GM12878 (cell line): Measurements from ENCODE around the gene FBXO21. TPM values are rescaled to one million over a fixed set of nuclear protein-coding genes. Genes with fewer than 3 reads are reported as not detected.

Source experiments
- ATAC-seq: fragments of 200-7000 bp; cut with Tn5 transposase; 3 replicates; pipeline ENCODE4 v1.9.1; 2020; ENCODE audit warnings: mild to moderate bottlenecking, moderate library complexity
- BruUV-seq: library from RNA; stranded (reverse); fragments of 400-500 nt; replicated peaks from 2 replicates; lab custom pipeline; 2021; lab: Mats Ljungman, UMichigan
- CTCF ChIA-PET: fragments of 300-600 bp; sonication (Branson Sonifier 250); formaldehyde crosslinking; extraction: SDS; loops from one replicate; lab custom pipeline; 2021; ENCODE audit warnings: inconsistent platforms; lab: Yijun Ruan, JAX
- POLR2A ChIA-PET: fragments of 350-600 bp; formaldehyde crosslinking; extraction: SDS; loops from one replicate; lab custom pipeline; 2021; ENCODE audit warnings: inconsistent platforms; lab: Charles Lee
- RAD21 ChIA-PET: fragments of 300-600 bp; sonication (Branson Sonifier 250); formaldehyde crosslinking; loops from one replicate; lab custom pipeline; 2023; ENCODE audit warnings: antibody characterized with exemption; ENCODE audit not compliant: unreplicated experiment; lab: Charles Lee
- SMC1A ChIA-PET: fragments of 300-600 bp; sonication (Branson Sonifier 250); formaldehyde crosslinking; loops from one replicate; lab custom pipeline; 2023; ENCODE audit not compliant: unreplicated experiment, uncharacterized antibody; lab: Charles Lee
- DNase-seq: peaks from one replicate; pipeline ENCODE4 v3.0.0-alpha.2; 2011; ENCODE audit warnings: low read depth, low spot score
- FAIRE-seq: peaks from 3 replicates; lab custom pipeline; 2011; peaks lifted over from hg19 to GRCh38; lab: Jason Lieb, UNC
- H2AFZ ChIP-seq: 2 replicates; pipeline ENCODE4 v1.6.0; 2011; ENCODE audit warnings: low read depth, low read length, control low read depth; ENCODE audit not compliant: control insufficient read depth
- H3K27ac ChIP-seq: 2 replicates; pipeline ENCODE4 v1.5.1; 2011; ENCODE audit warnings: control low read depth; ENCODE audit not compliant: control insufficient read depth, insufficient read depth
- H3K27me3 ChIP-seq, 2 experiments: replicated peaks in 1 of 2; 2 replicates each; pipeline versions ENCODE4 v1.6.0 to v1.6.1; 2011; ENCODE audit warnings: low read length in 1 of 2; ENCODE audit not compliant: control insufficient read depth in 2 of 2, insufficient read depth in 2 of 2
- H3K36me3 ChIP-seq, 2 experiments: 2 replicates each; pipeline ENCODE4 v1.5.1; 2011; ENCODE audit warnings: low read length in 1 of 2; ENCODE audit not compliant: control insufficient read depth in 2 of 2, insufficient read depth in 2 of 2
- H3K4me1 ChIP-seq: 2 replicates; pipeline ENCODE4 v1.6.1; 2011; ENCODE audit warnings: mild to moderate bottlenecking, low read length, moderate library complexity, mixed read lengths; ENCODE audit not compliant: control insufficient read depth, insufficient read depth
- H3K4me2 ChIP-seq: 2 replicates; pipeline ENCODE4 v1.6.0; 2011; ENCODE audit warnings: control low read depth; ENCODE audit not compliant: control insufficient read depth, insufficient read depth
- H3K4me3 ChIP-seq: fragments of 200-600 bp; sonication (generic); 2 replicates; pipeline ENCODE4 v1.5.1; 2016
- H3K79me2 ChIP-seq: 2 replicates; pipeline ENCODE4 v1.6.0; 2011; ENCODE audit warnings: low read length; ENCODE audit not compliant: control insufficient read depth, insufficient read depth
- H3K9ac ChIP-seq: 2 replicates; pipeline ENCODE4 v1.8.0; 2011; ENCODE audit warnings: low read length, control low read depth, mixed read lengths; ENCODE audit not compliant: control insufficient read depth, insufficient read depth
- H3K9me3 ChIP-seq: replicated peaks from 3 replicates; pipeline ENCODE4 v1.5.1; 2011; ENCODE audit warnings: mild to moderate bottlenecking, low read length; ENCODE audit not compliant: control insufficient read depth, insufficient read depth
- H4K20me1 ChIP-seq: 2 replicates; pipeline ENCODE4 v1.6.0; 2011; ENCODE audit not compliant: control insufficient read depth, insufficient read depth
- CBX5 ChIP-seq: sonication (generic); IDR thresholded peaks from 2 replicates; pipeline ENCODE4 v1.6.1; 2016; ENCODE audit warnings: low read depth, moderate library complexity, mild to moderate bottlenecking, inconsistent platforms
- DPF2 ChIP-seq: fragments of 450-650 bp; IDR thresholded peaks from 2 replicates; pipeline ENCODE4 v1.6.1; 2017; ENCODE audit warnings: mild to moderate bottlenecking
- FOXM1 ChIP-seq: IDR thresholded peaks from 2 replicates; pipeline ENCODE4 v1.6.1; 2012; ENCODE audit warnings: low read depth, mild to moderate bottlenecking, inconsistent platforms, low read length, moderate library complexity
- GATAD2B ChIP-seq: fragments of 450-650 bp; conservative IDR thresholded peaks from 2 replicates; pipeline ENCODE4 v1.6.1; 2017; ENCODE audit warnings: low read depth, mild to moderate bottlenecking, moderate library complexity
- KDM1A ChIP-seq: fragments of 200-600 bp; sonication (generic); IDR thresholded peaks from 2 replicates; pipeline ENCODE4 v1.6.1; 2016; ENCODE audit warnings: borderline replicate concordance
- LARP7 ChIP-seq: fragments of 450-650 bp; IDR thresholded peaks from 2 replicates; pipeline ENCODE4 v1.6.1; 2017; ENCODE audit warnings: mild to moderate bottlenecking
- MEF2A ChIP-seq: IDR thresholded peaks from 2 replicates; pipeline ENCODE4 v1.6.1; 2011; ENCODE audit warnings: low read depth, mild to moderate bottlenecking, low read length, moderate library complexity; ENCODE audit not compliant: insufficient read depth
- MEF2B ChIP-seq: fragments of 450-650 bp; IDR thresholded peaks from 2 replicates; pipeline ENCODE4 v1.6.1; 2018; ENCODE audit warnings: mild to moderate bottlenecking, moderate library complexity; ENCODE audit not compliant: partially characterized antibody, poor library complexity, severe bottlenecking
- MTA3 ChIP-seq: IDR thresholded peaks from 2 replicates; pipeline ENCODE4 v1.6.1; 2012; ENCODE audit warnings: low read length, inconsistent platforms, borderline replicate concordance
- RCOR1 ChIP-seq: conservative IDR thresholded peaks from 2 replicates; pipeline ENCODE4 v1.6.1; 2012; ENCODE audit warnings: low read depth, low read length, improper control_type of control experiment
- SMAD1 ChIP-seq: fragments of 450-650 bp; IDR thresholded peaks from 2 replicates; pipeline ENCODE4 v1.6.1; 2018; ENCODE audit warnings: mild to moderate bottlenecking, low read depth; ENCODE audit not compliant: partially characterized antibody
- SMC3 ChIP-seq: IDR thresholded peaks from 2 replicates; pipeline ENCODE4 v1.6.1; 2011; ENCODE audit warnings: low read length, improper control_type of control experiment, borderline replicate concordance
- SP1 ChIP-seq: IDR thresholded peaks from one replicate; pipeline ENCODE4 v1.6.1; 2011; ENCODE audit warnings: low read depth, low read length
- TARDBP ChIP-seq: IDR thresholded peaks from 2 replicates; pipeline ENCODE4 v1.6.1; 2016; ENCODE audit warnings: borderline replicate concordance
- ZNF24 ChIP-seq: fragments of 450-650 bp; IDR thresholded peaks from 2 replicates; pipeline ENCODE4 v1.6.1; 2017; ENCODE audit warnings: antibody characterized with exemption, mild to moderate bottlenecking
- ZNF274 ChIP-seq: IDR thresholded peaks from one replicate; pipeline ENCODE4 v1.8.0; 2011; ENCODE audit not compliant: insufficient read length, insufficient read depth
- ZNF384 ChIP-seq: IDR thresholded peaks from 2 replicates; pipeline ENCODE4 v1.6.1; 2012; ENCODE audit warnings: low read depth, mild to moderate bottlenecking, low read length, improper control_type of control experiment, borderline replicate concordance
- WGBS: methylation state at CpG from one replicate; pipeline ENCODE4 v1.1.6; 2016; ENCODE audit warnings: low lambda C conversion rate; ENCODE audit not compliant: insufficient replicate concordance, insufficient coverage; ENCODE audit errors: missing lambda C conversion rate; 5-methylcytosine and 5-hydroxymethylcytosine counted together
- in situ Hi-C: fragments of 300-500 bp; cut with MboI; formaldehyde crosslinking; loops from 9 replicates; pipeline ENCODE4 v1.14.3; 2018; ENCODE audit warnings: mixed read lengths
- intact Hi-C: fragments of 100-400 bp; cut with micrococcal nuclease; formaldehyde crosslinking; loops from one replicate; pipeline ENCODE4 v1.14.2; 2022; ENCODE audit not compliant: unreplicated experiment
- polyA plus RNA-seq, 11 experiments: library from polyadenylated mRNA; depleted of rRNA in 4 of 11; unstranded in 6 of 11; stranded (reverse) in 5 of 11; fragments of >200 nt; fragmentation: Nextera tagmentation in 4 of 11; fragmentation: Illumina TruSeq in 1 of 11; extraction: Ambion mirVana in 4 of 11; extraction: Trizol in 1 of 11; gene quantifications; 1 replicate in 1 of 11; 2 replicates in 10 of 11; pipeline versions ENCODE4 v1.2.1 to v1.2.3, GENCODE V29; 2011 to 2016; ENCODE audit warnings: inconsistent platforms in 2 of 11, missing spikeins in 2 of 11, low read depth in 1 of 11
- total RNA-seq, 4 experiments: library from RNA; depleted of rRNA in 3 of 4; stranded (reverse); fragments of >200 nt in 3 of 4; fragmentation: Illumina TruSeq in 1 of 4; extraction: Trizol in 1 of 4; gene quantifications; 2 replicates each; pipeline versions ENCODE4 v1.2.1 to v1.2.3, GENCODE V29; 2013 to 2021
- TF ChIP-seq, protein P1 (sequence below): IDR thresholded peaks from 2 replicates; pipeline ENCODE4 v1.6.1; 2011; ENCODE audit warnings: mild to moderate bottlenecking, low read depth, low read length, moderate library complexity; ENCODE audit not compliant: insufficient replicate concordance
- TF ChIP-seq, protein P2 (sequence below): fragments of 150-350 bp; IDR thresholded peaks from 2 replicates; pipeline ENCODE4 v1.6.1; 2016; ENCODE audit warnings: low read depth, low read length
- TF ChIP-seq, protein P3 (sequence below): fragments of 450-650 bp; IDR thresholded peaks from 2 replicates; pipeline ENCODE4 v1.6.1; 2017; ENCODE audit warnings: mild to moderate bottlenecking, low read depth, inconsistent platforms; ENCODE audit not compliant: poor library complexity, severe bottlenecking

Gene FBXO21
- total and polyA plus RNA-seq, 10 of the 15 experiments (the other 5 are each of a cell fraction or from before 2014, with no cell fraction given), result 5.5 to 32.6 (median 18.9) TPM

DNA sequence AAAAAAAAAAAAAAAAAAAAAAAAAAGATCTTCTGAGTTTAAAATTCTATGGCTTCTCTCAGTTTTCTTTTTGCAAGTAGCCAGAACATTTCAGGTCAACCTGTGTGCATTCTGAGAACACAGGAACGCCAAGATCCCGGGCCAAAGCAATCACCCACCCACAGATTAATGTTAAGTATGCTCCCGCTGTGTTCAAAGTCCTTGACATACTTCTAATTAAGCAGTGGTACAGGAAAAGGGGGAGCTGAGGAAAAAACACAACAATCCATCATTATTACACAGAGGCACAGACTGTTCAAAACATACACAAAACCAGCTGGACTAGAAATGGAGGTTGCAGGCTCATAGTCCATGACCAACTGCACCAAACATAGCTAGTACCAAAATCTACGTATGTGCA lies 2.8 kb downstream of the FBXO21 start:
- Histone ChIP-seq H2AFZ (no peak overlapping the region), H3K27me3 (no peaks in the 10 kb centered on the region), H3K4me2 (no peak overlapping the region), H3K36me3 (peaks cover 0 to 9% of the 10 kb centered on the region in 2 experiments; a peak in 1 of 4 replicates), H3K9ac (no peak overlapping the region), H4K20me1 (no peaks in the 10 kb centered on the region), H3K79me2 (peaks cover 18% of the 10 kb centered on the region), H3K9me3 (no peaks in the 10 kb centered on the region; the same call in 2 of the 3 replicates)
- ATAC-seq (no peak), DNase-seq (no peak)
- ChIA-PET CTCF (interaction anchor here (0.9 kb wide), 1 partner anchor 24 kb away, joined by 3 read pairs; no protein-coding TSS in a partner anchor), POLR2A (interaction anchor here (1.0 kb wide), 1 partner anchor 19 kb away, joined by 3 read pairs; no protein-coding TSS in a partner anchor), RAD21 (interaction anchor here (0.7 kb wide), 1 partner anchor 48 kb away, joined by 4 read pairs; no protein-coding TSS in a partner anchor), SMC1A (no interaction called here)
- intact Hi-C loops, result no loop called here
- BruUV-seq, result no TSS peak
- 99% methylated on average over 4 of the region's 4 CpGs for WGBS
- in situ Hi-C loops, result loop anchor here (25.0 kb wide), 1 partner anchor 1200 kb away; the partner anchor contains the start of gene SUDS3
- TF ChIP-seq, protein P1, sequence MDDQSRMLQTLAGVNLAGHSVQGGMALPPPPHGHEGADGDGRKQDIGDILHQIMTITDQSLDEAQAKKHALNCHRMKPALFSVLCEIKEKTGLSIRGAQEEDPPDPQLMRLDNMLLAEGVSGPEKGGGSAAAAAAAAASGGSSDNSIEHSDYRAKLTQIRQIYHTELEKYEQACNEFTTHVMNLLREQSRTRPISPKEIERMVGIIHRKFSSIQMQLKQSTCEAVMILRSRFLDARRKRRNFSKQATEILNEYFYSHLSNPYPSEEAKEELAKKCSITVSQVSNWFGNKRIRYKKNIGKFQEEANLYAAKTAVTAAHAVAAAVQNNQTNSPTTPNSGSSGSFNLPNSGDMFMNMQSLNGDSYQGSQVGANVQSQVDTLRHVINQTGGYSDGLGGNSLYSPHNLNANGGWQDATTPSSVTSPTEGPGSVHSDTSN, result no peak
- no peak for TF ChIP-seq MTA3
- no peak for TF ChIP-seq SMC3
- no peak for TF ChIP-seq SMAD1
- no peak for TF ChIP-seq GATAD2B
- TF ChIP-seq RCOR1, result no peak
- no peak for TF ChIP-seq LARP7
- TF ChIP-seq SP1, result no peak
- TF ChIP-seq KDM1A, result no peak
- TF ChIP-seq MEF2B, result no peak
- TF ChIP-seq ZNF384, result no peak
- TF ChIP-seq FOXM1, result no peak
- TF ChIP-seq, protein P2, sequence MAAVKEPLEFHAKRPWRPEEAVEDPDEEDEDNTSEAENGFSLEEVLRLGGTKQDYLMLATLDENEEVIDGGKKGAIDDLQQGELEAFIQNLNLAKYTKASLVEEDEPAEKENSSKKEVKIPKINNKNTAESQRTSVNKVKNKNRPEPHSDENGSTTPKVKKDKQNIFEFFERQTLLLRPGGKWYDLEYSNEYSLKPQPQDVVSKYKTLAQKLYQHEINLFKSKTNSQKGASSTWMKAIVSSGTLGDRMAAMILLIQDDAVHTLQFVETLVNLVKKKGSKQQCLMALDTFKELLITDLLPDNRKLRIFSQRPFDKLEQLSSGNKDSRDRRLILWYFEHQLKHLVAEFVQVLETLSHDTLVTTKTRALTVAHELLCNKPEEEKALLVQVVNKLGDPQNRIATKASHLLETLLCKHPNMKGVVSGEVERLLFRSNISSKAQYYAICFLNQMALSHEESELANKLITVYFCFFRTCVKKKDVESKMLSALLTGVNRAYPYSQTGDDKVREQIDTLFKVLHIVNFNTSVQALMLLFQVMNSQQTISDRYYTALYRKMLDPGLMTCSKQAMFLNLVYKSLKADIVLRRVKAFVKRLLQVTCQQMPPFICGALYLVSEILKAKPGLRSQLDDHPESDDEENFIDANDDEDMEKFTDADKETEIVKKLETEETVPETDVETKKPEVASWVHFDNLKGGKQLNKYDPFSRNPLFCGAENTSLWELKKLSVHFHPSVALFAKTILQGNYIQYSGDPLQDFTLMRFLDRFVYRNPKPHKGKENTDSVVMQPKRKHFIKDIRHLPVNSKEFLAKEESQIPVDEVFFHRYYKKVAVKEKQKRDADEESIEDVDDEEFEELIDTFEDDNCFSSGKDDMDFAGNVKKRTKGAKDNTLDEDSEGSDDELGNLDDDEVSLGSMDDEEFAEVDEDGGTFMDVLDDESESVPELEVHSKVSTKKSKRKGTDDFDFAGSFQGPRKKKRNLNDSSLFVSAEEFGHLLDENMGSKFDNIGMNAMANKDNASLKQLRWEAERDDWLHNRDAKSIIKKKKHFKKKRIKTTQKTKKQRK, result no peak
- no peak for TF ChIP-seq ZNF24
- TF ChIP-seq ZNF274, result no peak
- no peak for TF ChIP-seq MEF2A
- no peak for TF ChIP-seq CBX5
- TF ChIP-seq, protein P3, sequence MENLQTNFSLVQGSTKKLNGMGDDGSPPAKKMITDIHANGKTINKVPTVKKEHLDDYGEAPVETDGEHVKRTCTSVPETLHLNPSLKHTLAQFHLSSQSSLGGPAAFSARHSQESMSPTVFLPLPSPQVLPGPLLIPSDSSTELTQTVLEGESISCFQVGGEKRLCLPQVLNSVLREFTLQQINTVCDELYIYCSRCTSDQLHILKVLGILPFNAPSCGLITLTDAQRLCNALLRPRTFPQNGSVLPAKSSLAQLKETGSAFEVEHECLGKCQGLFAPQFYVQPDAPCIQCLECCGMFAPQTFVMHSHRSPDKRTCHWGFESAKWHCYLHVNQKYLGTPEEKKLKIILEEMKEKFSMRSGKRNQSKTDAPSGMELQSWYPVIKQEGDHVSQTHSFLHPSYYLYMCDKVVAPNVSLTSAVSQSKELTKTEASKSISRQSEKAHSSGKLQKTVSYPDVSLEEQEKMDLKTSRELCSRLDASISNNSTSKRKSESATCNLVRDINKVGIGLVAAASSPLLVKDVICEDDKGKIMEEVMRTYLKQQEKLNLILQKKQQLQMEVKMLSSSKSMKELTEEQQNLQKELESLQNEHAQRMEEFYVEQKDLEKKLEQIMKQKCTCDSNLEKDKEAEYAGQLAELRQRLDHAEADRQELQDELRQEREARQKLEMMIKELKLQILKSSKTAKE, result no peak
- no peak for TF ChIP-seq TARDBP
- TF ChIP-seq DPF2, result no peak
- TF ChIP-seq, all 136 proteins: peak for 0
- FAIRE-seq, result no peak
- no peaks in the 10 kb centered on the region; the same call in 1 of the 2 replicates for H3K4me1 ChIP-seq
- H3K4me3 ChIP-seq, result no peak overlapping the region
- no peak overlapping the region for H3K27ac ChIP-seq
